ENCODE measurements around the gene C5AR2.

Gene C5AR2

DNA sequence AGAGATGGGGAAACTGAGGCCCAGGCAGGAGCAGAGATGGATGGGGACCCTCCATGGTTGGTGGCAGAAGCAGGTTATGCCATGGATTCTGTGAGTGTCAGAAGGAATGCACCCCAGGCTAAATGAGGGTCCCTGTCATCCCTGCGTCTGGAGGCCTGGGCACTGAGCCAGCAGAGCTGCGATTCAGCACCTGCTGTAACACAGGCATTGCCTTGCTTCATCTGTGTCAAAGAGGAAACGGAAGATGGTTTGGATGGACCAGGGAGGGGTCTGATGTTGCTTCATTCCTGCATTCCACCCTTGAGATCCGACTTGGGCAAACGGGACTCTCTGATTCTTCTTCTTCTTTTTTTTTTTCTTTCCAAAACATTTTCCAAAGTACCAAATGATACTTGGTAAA lies 21.2 kb upstream of the C5AR2 start:
- TF ChIP-seq, protein P1, sequence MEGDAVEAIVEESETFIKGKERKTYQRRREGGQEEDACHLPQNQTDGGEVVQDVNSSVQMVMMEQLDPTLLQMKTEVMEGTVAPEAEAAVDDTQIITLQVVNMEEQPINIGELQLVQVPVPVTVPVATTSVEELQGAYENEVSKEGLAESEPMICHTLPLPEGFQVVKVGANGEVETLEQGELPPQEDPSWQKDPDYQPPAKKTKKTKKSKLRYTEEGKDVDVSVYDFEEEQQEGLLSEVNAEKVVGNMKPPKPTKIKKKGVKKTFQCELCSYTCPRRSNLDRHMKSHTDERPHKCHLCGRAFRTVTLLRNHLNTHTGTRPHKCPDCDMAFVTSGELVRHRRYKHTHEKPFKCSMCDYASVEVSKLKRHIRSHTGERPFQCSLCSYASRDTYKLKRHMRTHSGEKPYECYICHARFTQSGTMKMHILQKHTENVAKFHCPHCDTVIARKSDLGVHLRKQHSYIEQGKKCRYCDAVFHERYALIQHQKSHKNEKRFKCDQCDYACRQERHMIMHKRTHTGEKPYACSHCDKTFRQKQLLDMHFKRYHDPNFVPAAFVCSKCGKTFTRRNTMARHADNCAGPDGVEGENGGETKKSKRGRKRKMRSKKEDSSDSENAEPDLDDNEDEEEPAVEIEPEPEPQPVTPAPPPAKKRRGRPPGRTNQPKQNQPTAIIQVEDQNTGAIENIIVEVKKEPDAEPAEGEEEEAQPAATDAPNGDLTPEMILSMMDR (IDR thresholded peaks at IDR 0.05; ENCODE audit: control extremely low read depth, extremely low read depth, low read depth, missing control alignments): no peak
- no peak for DNase-seq (ENCODE audit: extremely low spot score)
- ChIA-PET CTCF (no interaction called here), POLR2A (no interaction called here)

- POLR2A ChIA-PET: no interaction called here
- TF ChIP-seq, protein P1 (IDR thresholded peaks at IDR 0.05; ENCODE audit: control extremely low read depth, extremely low read depth, low read depth, missing control alignments): no peak
- CTCF ChIA-PET: no interaction called here
These were observed 19.5 kb upstream of the C5AR2 start for GRCh38 chr19:47312366-47313006.

DNA sequence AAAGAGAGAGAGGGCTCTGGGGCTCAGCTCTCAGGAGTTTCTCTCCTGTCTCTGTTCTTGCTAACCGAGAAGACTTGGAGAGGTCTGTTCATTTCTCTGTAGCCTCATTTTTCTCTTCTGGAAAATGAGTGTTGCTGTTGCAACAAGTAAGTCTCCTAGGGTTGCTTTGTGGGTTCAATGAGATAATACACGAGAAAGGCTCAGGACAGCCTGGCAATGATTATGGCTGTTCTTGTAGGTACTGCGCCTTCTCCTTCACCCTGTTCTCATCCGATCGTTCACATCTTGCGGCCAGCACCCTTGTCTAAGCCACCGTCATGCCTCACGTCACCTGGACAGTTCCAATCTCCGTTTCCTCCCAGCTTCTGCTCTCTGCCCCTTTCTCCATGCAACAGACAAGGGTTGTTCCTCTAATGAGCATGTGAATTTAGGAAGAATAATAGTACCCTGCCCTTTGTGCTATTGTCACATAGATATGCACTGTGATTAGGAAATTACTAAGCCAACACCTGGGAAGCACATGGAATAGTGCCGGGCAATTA lies 18.1 kb upstream of the C5AR2 start:
- DNase-seq (ENCODE audit: extremely low spot score): no peak
- TF ChIP-seq, protein P1 (IDR thresholded peaks at IDR 0.05; ENCODE audit: control extremely low read depth, extremely low read depth, low read depth, missing control alignments): no peak
- ChIA-PET CTCF (interaction anchor here (4.2 kb wide), 1 partner anchor 8 kb away, joined by 14 read pairs; no protein-coding TSS in a partner anchor), POLR2A (no interaction called here)

More at GRCh38 chr19:47312366-47313006, 19.5 kb upstream of the C5AR2 start:
- no peak for DNase-seq (ENCODE audit: extremely low spot score)

DNA sequence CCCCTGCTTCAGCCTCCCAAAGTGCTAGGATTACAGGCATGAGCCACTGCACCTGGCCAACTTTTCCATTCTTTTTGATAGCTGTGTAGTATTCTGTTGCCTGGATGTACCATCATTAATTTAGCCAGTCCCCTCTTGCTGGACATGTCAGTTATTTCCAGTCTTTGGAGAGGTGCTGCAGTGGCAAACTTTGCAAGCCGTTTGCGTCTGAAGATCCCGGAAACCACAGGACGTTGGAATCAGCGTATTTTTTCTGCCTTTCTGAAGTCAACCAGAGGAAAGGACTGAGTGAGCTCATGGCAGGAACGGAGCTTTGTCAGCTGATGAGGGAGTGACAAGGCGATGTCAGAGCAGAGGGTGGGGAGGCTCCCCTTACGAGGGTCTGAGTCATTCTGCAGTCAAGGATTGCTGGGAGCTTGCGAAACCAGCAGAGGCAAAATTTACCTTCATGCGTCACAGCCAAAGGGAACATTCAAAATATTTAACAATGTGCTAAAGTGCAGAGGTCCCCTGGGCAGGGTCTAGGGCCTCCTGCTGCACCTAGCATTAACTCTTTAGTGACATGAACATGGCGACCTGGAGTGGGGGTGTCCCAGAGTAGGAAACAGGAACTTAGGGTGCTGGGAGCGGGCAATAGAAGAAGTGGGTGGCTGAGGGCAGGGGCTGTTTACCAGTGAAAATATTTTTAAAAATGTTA lies 16.7 kb upstream of the C5AR2 start:
- ChIA-PET CTCF (interaction anchor here (1.0 to 4.2 kb wide), 3 partner anchors 10 to 76 kb away, joined by 3 to 14 read pairs (median 3); no protein-coding TSS in a partner anchor), POLR2A (no interaction called here)
- DNase-seq (ENCODE audit: extremely low spot score): no peak
- TF ChIP-seq, protein P1 (IDR thresholded peaks at IDR 0.05; ENCODE audit: control extremely low read depth, extremely low read depth, low read depth, missing control alignments): no peak

DNA sequence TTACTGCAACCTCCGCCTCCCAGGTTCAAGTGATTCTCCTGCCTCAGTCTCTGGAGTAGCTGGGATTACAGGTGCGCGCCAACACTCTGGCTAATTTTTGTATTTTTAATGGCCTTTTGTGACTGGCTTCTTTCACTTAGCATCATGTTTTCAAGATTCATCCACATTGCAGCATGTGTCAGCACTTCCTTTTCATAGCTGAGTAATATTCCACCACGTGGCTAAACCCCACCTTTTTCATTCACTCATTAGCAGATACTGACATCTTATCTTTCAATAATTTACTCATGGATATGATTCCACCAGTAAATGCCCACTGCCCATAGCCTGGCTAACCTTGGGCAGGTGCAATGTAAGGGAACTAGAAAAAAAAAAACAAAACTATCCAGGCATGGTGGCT lies 15.5 kb upstream of the C5AR2 start:
- ChIA-PET CTCF (interaction anchor here (1.6 to 4.2 kb wide), 3 partner anchors 11 to 32 kb away, joined by 4 to 14 read pairs (median 10); partner anchors contain the start of gene DHX34), POLR2A (no interaction called here)
- TF ChIP-seq, protein P1 (IDR thresholded peaks at IDR 0.05; ENCODE audit: control extremely low read depth, extremely low read depth, low read depth, missing control alignments): no peak
- no peak for DNase-seq (ENCODE audit: extremely low spot score)

- ChIA-PET CTCF (interaction anchor here (1.6 kb wide), 1 partner anchor 116 kb away, joined by 3 read pairs; no protein-coding TSS in a partner anchor), POLR2A (no interaction called here)
- TF ChIP-seq, protein P1 (IDR thresholded peaks at IDR 0.05; ENCODE audit: control extremely low read depth, extremely low read depth, low read depth, missing control alignments): no peak
- no peak for DNase-seq (ENCODE audit: extremely low spot score)
These were observed 11.8 kb upstream of the C5AR2 start for GRCh38 chr19:47319923-47320871.

Measured in GM10248 (cell line).